OCI-LY3 (cell line): ENCODE measurements around the gene NECAB3.

Experiments
- H2AFZ ChIP-seq: fragments of 200-600, 300-600 bp; shearing (Covaris generic); 2 replicates; pipeline ENCODE4 v1.6.0; 2014; ENCODE audit warnings: antibody characterized with exemption, low read depth, low read length
- H3K27ac ChIP-seq: fragments of 200-600, 300-600 bp; sonication (generic); 2 replicates; pipeline ENCODE4 v1.5.1; 2014; ENCODE audit warnings: mild to moderate bottlenecking, low read length, moderate library complexity, mixed read lengths
- H3K27me3 ChIP-seq: fragments of 200-600, 300-600 bp; sonication (generic); 2 replicates; pipeline ENCODE4 v1.6.1; 2014; ENCODE audit warnings: low read depth, low read length, mixed read lengths
- H3K36me3 ChIP-seq: fragments of 200-600, 300-600 bp; sonication (generic); replicated peaks from 2 replicates; pipeline ENCODE3; 2014; ENCODE audit warnings: low read depth, low read length, mixed read lengths
- H3K4me1 ChIP-seq: fragments of 300-600, 200-600 bp; sonication (generic); 2 replicates; pipeline ENCODE4 v1.6.1; 2014; ENCODE audit warnings: low read length, mixed read lengths
- H3K4me2 ChIP-seq: fragments of 200-600, 300-600 bp; sonication (generic); 2 replicates; pipeline ENCODE4 v1.6.1; 2014; ENCODE audit warnings: low read length, mixed read lengths
- H3K4me3 ChIP-seq: fragments of 300-600, 200-600 bp; sonication (generic); 2 replicates; pipeline ENCODE4 v1.5.1; 2014; ENCODE audit warnings: antibody characterized with exemption, mild to moderate bottlenecking, low read length, moderate library complexity
- H3K79me2 ChIP-seq: fragments of 300-600, 200-600 bp; shearing (Covaris generic); 2 replicates; pipeline ENCODE4 v1.6.1; 2014; ENCODE audit warnings: mild to moderate bottlenecking, low read length, mixed read lengths
- H3K9ac ChIP-seq: fragments of 300-600, 200-600 bp; shearing (Covaris generic); 2 replicates; pipeline ENCODE4 v1.6.0; 2014; ENCODE audit warnings: mild to moderate bottlenecking, low read length, moderate library complexity
- H3K9me3 ChIP-seq: fragments of 200-600, 300-600 bp; shearing (Covaris generic); 2 replicates; pipeline ENCODE4 v1.6.1; 2014; ENCODE audit warnings: low read length, mixed read lengths; ENCODE audit not compliant: insufficient read depth
- H4K20me1 ChIP-seq: fragments of 200-600, 300-600 bp; sonication (generic); 2 replicates; pipeline ENCODE4 v1.6.1; 2016; ENCODE audit warnings: low read length, mixed read lengths; ENCODE audit not compliant: insufficient read depth
- CTCF ChIP-seq: fragments of 200-600, 300-600 bp; sonication (generic); IDR thresholded peaks from 2 replicates; pipeline ENCODE4 v1.5.1; 2014; ENCODE audit warnings: antibody characterized with exemption, low read length, low read depth
- EZH2phosphoT487 ChIP-seq: fragments of 200-600 bp; shearing (Covaris generic); IDR thresholded peaks from 2 replicates; pipeline ENCODE4 v1.6.1; 2018; ENCODE audit warnings: antibody characterized with exemption, mixed run types, low read depth

The NECAB3 gene

GRCh38 chr20:33687993-33688937 is 14.0 kb upstream of the NECAB3 start:
- TF ChIP-seq CTCF, result no peak
- TF ChIP-seq EZH2phosphoT487, result no peak
- no peaks in the 10 kb centered on the region for H3K9me3 ChIP-seq
- H3K4me3 ChIP-seq, result no peak overlapping the region
- peak overlapping the region; percentile 14; the same call in 1 of the 2 replicates for H3K9ac ChIP-seq
- H3K4me1 ChIP-seq, result peaks cover 46% of the 10 kb centered on the region
- peaks cover 28% of the 10 kb centered on the region for H3K79me2 ChIP-seq
- H3K36me3 ChIP-seq, result peaks cover 14% of the 10 kb centered on the region
- no peak overlapping the region for H2AFZ ChIP-seq
- peak overlapping the region; percentile 50 for H3K4me2 ChIP-seq
- no peak overlapping the region for H3K27ac ChIP-seq
- peaks cover 18% of the 10 kb centered on the region for H4K20me1 ChIP-seq
- no peaks in the 10 kb centered on the region for H3K27me3 ChIP-seq

GRCh38 chr20:33687370-33687915 is 13.2 kb upstream of the NECAB3 start:
- Histone ChIP-seq H3K4me3 (no peak overlapping the region), H2AFZ (no peak overlapping the region), H3K27me3 (no peaks in the 10 kb centered on the region), H3K27ac (no peak overlapping the region), H4K20me1 (peaks cover 26% of the 10 kb centered on the region), H3K4me2 (0 out of 2 replicates have a peak overlapping the region, but pooled peaks have one; percentile 50), H3K9ac (no peak overlapping the region), H3K79me2 (peaks cover 36% of the 10 kb centered on the region), H3K36me3 (peaks cover 18% of the 10 kb centered on the region), H3K9me3 (no peaks in the 10 kb centered on the region), H3K4me1 (peaks cover 45% of the 10 kb centered on the region)
- TF ChIP-seq EZH2phosphoT487, result no peak
- TF ChIP-seq CTCF, result no peak

GRCh38 chr20:33686984-33687366 is 12.7 kb upstream of the NECAB3 start:
- peak overlapping the region; percentile 71 for H3K9ac ChIP-seq
- peaks cover 31% of the 10 kb centered on the region for H4K20me1 ChIP-seq

More at GRCh38 chr20:33686984-33687366, 12.7 kb upstream of the NECAB3 start:
- H2AFZ ChIP-seq, result peak overlapping the region; percentile 99
- H3K79me2 ChIP-seq, result peaks cover 41% of the 10 kb centered on the region
- H3K4me3 ChIP-seq, result peak overlapping the region; percentile 83
- H3K27ac ChIP-seq, result no peak overlapping the region
- TF ChIP-seq EZH2phosphoT487 (no peak), CTCF (no peak)
- H3K4me2 ChIP-seq, result peak overlapping the region; percentile 99
- H3K4me1 ChIP-seq, result peaks cover 45% of the 10 kb centered on the region
- no peaks in the 10 kb centered on the region for H3K9me3 ChIP-seq
- peaks cover 22% of the 10 kb centered on the region for H3K36me3 ChIP-seq
- H3K27me3 ChIP-seq, result no peaks in the 10 kb centered on the region
